22Rv1 (cell line): ENCODE results near the gene ZNRF1.

ENCODE experiments used
- ZFX ChIP-seq: fragments of 450-650 bp; IDR thresholded peaks from 2 replicates; pipeline ENCODE4 v1.6.1; 2017; ENCODE audit warnings: antibody characterized with exemption, borderline replicate concordance
- TF ChIP-seq, protein P1 (sequence below): fragments of 450-650 bp; IDR thresholded peaks from 2 replicates; pipeline ENCODE4 v1.5.1; 2017; ENCODE audit warnings: mild to moderate bottlenecking

DNA sequence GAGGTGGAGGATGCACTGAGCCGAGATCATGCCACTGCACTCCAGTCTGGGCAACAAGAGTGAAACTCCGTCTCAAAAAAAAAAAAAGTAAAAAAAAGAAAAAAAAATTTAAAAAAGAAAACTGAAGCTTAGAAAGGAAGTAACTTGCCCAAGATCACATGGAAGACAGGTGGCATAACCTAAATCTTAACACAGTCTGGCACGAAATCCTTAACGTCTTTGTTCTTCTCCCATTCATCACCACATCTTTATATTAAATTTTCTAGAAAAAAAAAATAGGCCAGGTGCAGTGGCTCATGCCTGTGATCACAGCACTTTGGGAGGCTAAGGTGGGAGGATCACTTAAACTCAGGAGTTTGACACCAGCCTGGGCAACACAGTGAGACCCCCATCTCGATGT is 23.2 kb upstream of the ZNRF1 start:
- TF ChIP-seq, protein P1, sequence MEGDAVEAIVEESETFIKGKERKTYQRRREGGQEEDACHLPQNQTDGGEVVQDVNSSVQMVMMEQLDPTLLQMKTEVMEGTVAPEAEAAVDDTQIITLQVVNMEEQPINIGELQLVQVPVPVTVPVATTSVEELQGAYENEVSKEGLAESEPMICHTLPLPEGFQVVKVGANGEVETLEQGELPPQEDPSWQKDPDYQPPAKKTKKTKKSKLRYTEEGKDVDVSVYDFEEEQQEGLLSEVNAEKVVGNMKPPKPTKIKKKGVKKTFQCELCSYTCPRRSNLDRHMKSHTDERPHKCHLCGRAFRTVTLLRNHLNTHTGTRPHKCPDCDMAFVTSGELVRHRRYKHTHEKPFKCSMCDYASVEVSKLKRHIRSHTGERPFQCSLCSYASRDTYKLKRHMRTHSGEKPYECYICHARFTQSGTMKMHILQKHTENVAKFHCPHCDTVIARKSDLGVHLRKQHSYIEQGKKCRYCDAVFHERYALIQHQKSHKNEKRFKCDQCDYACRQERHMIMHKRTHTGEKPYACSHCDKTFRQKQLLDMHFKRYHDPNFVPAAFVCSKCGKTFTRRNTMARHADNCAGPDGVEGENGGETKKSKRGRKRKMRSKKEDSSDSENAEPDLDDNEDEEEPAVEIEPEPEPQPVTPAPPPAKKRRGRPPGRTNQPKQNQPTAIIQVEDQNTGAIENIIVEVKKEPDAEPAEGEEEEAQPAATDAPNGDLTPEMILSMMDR: no peak
- no peak for TF ChIP-seq ZFX
